ENCODE measurements around the gene MMP15. TPM values are rescaled to one million over a fixed set of nuclear protein-coding genes. Genes with fewer than 3 reads are reported as not detected.

MMP15 gene
- total RNA-seq, 1 donor from 2014 or later, result 69.9 TPM

DNA sequence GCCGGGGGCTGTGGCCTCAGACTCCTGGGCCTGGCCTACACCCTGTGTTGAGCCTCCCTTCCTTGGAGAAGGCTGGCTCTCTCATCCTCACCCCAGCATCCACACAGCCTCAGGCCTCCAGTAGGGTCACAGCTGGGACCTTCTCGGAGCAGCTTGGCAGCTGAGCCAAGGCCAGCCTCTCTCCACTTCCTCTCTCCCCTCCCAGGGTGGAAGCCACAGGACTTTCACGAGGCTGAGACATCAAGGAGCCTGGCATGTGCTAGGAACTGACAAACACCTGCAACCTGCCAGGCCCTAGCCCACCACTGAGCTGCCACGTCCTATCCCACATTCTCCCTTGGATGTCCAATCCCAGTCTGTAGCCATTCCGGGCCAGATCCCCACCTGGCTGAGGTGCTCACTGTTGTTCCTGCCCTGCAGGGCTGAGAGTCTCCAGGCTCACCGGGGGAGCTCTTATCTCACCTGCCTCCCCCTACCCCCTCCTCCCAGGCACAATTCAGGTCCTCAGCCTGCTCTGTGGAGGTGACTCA is 3.1 kb downstream of the MMP15 start:
- peaks cover 30% of the 10 kb centered on the region for H3K4me1 Mint-ChIP-seq (ENCODE audit: low read depth, unreplicated experiment)
- H3K36me3 Mint-ChIP-seq (ENCODE audit: unreplicated experiment), result no peaks in the 10 kb centered on the region
- H3K9me3 Mint-ChIP-seq (ENCODE audit: unreplicated experiment), result peaks cover 8% of the 10 kb centered on the region
- TF ChIP-seq, protein P1, sequence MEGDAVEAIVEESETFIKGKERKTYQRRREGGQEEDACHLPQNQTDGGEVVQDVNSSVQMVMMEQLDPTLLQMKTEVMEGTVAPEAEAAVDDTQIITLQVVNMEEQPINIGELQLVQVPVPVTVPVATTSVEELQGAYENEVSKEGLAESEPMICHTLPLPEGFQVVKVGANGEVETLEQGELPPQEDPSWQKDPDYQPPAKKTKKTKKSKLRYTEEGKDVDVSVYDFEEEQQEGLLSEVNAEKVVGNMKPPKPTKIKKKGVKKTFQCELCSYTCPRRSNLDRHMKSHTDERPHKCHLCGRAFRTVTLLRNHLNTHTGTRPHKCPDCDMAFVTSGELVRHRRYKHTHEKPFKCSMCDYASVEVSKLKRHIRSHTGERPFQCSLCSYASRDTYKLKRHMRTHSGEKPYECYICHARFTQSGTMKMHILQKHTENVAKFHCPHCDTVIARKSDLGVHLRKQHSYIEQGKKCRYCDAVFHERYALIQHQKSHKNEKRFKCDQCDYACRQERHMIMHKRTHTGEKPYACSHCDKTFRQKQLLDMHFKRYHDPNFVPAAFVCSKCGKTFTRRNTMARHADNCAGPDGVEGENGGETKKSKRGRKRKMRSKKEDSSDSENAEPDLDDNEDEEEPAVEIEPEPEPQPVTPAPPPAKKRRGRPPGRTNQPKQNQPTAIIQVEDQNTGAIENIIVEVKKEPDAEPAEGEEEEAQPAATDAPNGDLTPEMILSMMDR (IDR thresholded peaks at IDR 0.05; ENCODE audit: partially characterized antibody, unreplicated experiment), result no peak
- H3K4me3 Mint-ChIP-seq (ENCODE audit: unreplicated experiment), result peak overlapping the region; percentile 87
- H3K27ac Mint-ChIP-seq (ENCODE audit: unreplicated experiment), result no peak overlapping the region
- H3K27me3 Mint-ChIP-seq (ENCODE audit: unreplicated experiment), result peaks cover 13% of the 10 kb centered on the region
- DNase-seq, result no peak

DNA sequence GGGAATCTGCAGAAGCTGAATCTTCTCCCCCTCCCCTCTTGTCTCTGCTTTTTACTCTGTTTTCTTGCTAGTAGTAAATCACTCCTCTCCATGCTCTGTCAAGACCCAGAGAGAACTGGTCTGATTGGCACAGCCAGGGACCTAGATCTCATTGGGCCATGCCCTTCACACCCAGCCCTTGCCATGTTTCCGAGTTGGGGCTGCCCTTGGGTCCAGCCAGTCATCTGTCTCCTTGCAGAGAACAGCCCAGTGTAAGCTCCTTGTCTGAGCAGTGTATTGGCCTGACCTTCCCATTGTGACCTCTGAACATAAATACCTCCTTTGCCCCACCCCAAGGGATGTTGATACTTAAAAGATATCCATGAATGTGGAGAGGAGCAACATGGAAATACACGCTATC is 3.9 kb downstream of the MMP15 start:
- Mint-ChIP-seq H3K4me1 (ENCODE audit: low read depth, unreplicated experiment) (peaks cover 30% of the 10 kb centered on the region), H3K9me3 (ENCODE audit: unreplicated experiment) (peaks cover 3% of the 10 kb centered on the region)

DNA sequence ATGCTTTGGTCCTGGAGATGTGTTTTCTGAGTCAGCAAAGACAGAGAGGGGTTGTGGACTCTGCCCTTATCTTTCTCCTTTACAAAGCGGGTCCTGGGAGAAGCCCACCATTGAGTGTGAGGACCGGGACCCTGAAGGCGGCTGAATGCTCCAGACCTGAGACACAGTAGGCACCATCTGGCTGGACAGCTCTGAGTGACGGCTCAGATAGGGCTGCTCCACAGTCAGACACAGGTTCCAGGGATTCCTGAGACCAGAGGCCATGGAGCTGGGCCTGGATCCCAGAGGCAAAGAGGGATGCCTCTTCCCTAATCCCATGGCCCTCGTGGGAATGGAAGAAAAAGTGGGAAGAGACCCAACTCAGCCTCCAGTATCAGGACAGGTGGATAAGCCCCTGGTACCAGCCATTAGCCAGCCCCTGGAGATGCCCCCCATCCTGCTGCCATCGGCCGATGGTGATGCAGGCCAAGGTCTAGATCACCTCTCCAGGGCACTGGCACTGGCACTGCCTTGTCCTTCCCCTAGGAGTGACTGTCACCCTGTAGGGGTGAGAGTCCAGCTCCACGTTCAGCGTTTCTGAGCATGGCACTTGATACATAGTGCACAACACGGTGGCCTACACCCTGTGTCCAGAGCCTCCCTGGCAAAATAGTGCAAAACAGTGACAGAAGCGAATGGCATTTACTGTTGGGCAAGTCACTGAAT is 4.7 kb downstream of the MMP15 start:
- Mint-ChIP-seq H3K4me1 (ENCODE audit: low read depth, unreplicated experiment) (peaks cover 33% of the 10 kb centered on the region), H3K27me3 (ENCODE audit: unreplicated experiment) (peaks cover 11% of the 10 kb centered on the region), H3K36me3 (ENCODE audit: unreplicated experiment) (no peaks in the 10 kb centered on the region), H3K9me3 (ENCODE audit: unreplicated experiment) (peaks cover 3% of the 10 kb centered on the region), H3K4me3 (ENCODE audit: unreplicated experiment) (peak overlapping the region; percentile 50), H3K27ac (ENCODE audit: unreplicated experiment) (no peak overlapping the region)
- TF ChIP-seq, protein P1 (IDR thresholded peaks at IDR 0.05; ENCODE audit: partially characterized antibody, unreplicated experiment), result no peak
- no peak for DNase-seq

More for the DNA sequence above, 3.9 kb downstream of the MMP15 start:
- Mint-ChIP-seq H3K27me3 (ENCODE audit: unreplicated experiment) (peaks cover 13% of the 10 kb centered on the region), H3K27ac (ENCODE audit: unreplicated experiment) (peak overlapping the region; percentile 64), H3K36me3 (ENCODE audit: unreplicated experiment) (no peaks in the 10 kb centered on the region), H3K4me3 (ENCODE audit: unreplicated experiment) (peak overlapping the region; percentile 59)
- TF ChIP-seq, protein P1 (IDR thresholded peaks at IDR 0.05; ENCODE audit: partially characterized antibody, unreplicated experiment), result no peak
- no peak for DNase-seq

DNA sequence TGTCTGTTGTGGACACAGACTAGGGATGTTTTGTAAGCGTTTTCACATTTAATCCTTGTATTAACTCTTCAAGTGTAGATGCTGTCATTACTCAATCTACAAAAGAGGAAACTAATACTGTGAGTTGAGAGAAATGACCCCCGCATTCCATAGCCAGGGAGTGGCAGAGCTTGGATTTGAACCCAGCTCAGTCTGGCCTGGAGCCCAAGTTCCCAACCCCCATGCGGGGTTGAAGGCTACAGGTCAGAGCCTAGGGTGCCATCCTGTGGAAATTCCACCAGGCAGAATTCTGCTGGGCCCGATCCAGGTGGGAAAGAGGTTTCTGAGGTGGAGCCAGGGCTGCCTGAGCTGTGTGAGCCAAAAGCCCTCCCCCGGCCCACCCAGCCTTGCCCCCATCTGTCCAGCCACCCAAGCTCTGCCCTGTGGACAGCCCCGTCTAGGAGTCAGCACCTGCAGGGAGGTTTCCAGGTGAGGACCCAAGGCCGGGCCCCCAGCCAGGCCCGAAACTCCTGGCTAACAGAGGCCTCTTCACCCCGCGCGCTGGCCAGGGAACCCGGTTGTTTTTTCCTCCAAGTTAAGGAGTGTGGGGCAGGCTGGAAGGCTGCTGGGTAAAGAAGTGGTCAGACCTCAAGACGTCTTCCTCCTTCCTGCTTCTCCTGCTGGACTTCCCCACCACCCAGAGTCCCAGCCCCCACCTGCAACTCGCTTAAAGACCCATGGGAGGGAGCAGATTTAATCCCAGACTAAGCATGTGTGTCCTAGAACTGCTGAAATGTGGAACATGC is 5.7 kb downstream of the MMP15 start:
- TF ChIP-seq, protein P1 (IDR thresholded peaks at IDR 0.05; ENCODE audit: partially characterized antibody, unreplicated experiment), result no peak
- peaks cover 36% of the 10 kb centered on the region for H3K4me1 Mint-ChIP-seq (ENCODE audit: low read depth, unreplicated experiment)
- H3K4me3 Mint-ChIP-seq (ENCODE audit: unreplicated experiment), result no peak overlapping the region
- DNase-seq, result no peak
- H3K36me3 Mint-ChIP-seq (ENCODE audit: unreplicated experiment), result no peaks in the 10 kb centered on the region
- peaks cover 6% of the 10 kb centered on the region for H3K9me3 Mint-ChIP-seq (ENCODE audit: unreplicated experiment)
- H3K27me3 Mint-ChIP-seq (ENCODE audit: unreplicated experiment), result peaks cover 11% of the 10 kb centered on the region
- no peak overlapping the region for H3K27ac Mint-ChIP-seq (ENCODE audit: unreplicated experiment)

Measured in glutamatergic neuron (in vitro differentiated cells).